RWPE2 (cell line): ENCODE results near the gene APLP2.

ENCODE experiments used
- ATAC-seq: fragments of 200-7000 bp; cut with Tn5 transposase; 3 replicates; pipeline ENCODE4 v1.9.1; 2021; ENCODE audit warnings: low read depth
- DNase-seq: peaks from one replicate; pipeline ENCODE4 v3.0.0-alpha.2; 2020; ENCODE audit warnings: low spot score
- H3K27ac ChIP-seq: fragments of 450-650 bp; 2 replicates; pipeline ENCODE4 v1.5.1; 2017; ENCODE audit warnings: mild to moderate bottlenecking; ENCODE audit not compliant: poor library complexity, severe bottlenecking
- H3K27me3 ChIP-seq: fragments of 250-450 bp; sonication (Bioruptor Pico); 2 replicates; pipeline ENCODE4 v1.5.1; 2021; ENCODE audit warnings: mild to moderate bottlenecking, moderate library complexity; ENCODE audit not compliant: insufficient read depth, poor library complexity, severe bottlenecking
- H3K36me3 ChIP-seq: fragments of 250-450 bp; sonication (Bioruptor Pico); 2 replicates; pipeline ENCODE4 v1.5.1; 2020; ENCODE audit warnings: low read depth, mild to moderate bottlenecking, moderate library complexity
- H3K4me1 ChIP-seq: fragments of 250-450 bp; sonication (Bioruptor Pico); 2 replicates; pipeline ENCODE4 v1.5.1; 2021; ENCODE audit warnings: mild to moderate bottlenecking, moderate library complexity; ENCODE audit not compliant: insufficient read depth, poor library complexity, severe bottlenecking
- H3K4me3 ChIP-seq: fragments of 250-450 bp; sonication (Bioruptor Pico); 2 replicates; pipeline ENCODE4 v1.5.1; 2021; ENCODE audit warnings: mild to moderate bottlenecking, moderate library complexity; ENCODE audit not compliant: severe bottlenecking
- H3K9me3 ChIP-seq: fragments of 250-450 bp; sonication (Bioruptor Pico); 2 replicates; pipeline ENCODE4 v1.5.1; 2021; ENCODE audit warnings: mild to moderate bottlenecking, moderate library complexity; ENCODE audit not compliant: severe bottlenecking
- TF ChIP-seq, protein P1 (sequence below): fragments of 450-650 bp; IDR thresholded peaks from one replicate; pipeline ENCODE4 v1.5.1; 2017; ENCODE audit warnings: mild to moderate bottlenecking, moderate library complexity; ENCODE audit not compliant: poor library complexity, severe bottlenecking

Gene APLP2

DNA sequence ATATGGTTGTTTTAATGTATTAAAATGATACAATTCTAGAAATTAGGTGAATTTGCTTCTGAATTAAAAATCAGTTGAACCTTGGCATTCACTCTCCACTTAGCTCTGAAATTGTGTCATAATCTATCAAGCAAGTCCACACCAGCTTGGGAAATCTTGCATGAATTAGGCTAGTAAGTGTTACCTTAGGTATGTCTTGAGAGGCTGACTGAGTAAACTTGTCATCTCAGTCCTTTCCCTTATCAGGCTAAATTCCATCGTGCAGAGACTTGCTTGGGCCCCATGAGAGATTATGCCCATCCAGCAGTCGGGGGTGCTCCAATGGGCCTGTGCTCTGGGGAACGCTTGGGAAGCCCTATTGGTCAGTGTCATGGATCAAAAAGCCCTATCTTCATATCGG is 55.9 kb downstream of the APLP2 start:
- H3K36me3 ChIP-seq, result peaks cover 90% of the 10 kb centered on the region
- ATAC-seq, result no peak

DNA sequence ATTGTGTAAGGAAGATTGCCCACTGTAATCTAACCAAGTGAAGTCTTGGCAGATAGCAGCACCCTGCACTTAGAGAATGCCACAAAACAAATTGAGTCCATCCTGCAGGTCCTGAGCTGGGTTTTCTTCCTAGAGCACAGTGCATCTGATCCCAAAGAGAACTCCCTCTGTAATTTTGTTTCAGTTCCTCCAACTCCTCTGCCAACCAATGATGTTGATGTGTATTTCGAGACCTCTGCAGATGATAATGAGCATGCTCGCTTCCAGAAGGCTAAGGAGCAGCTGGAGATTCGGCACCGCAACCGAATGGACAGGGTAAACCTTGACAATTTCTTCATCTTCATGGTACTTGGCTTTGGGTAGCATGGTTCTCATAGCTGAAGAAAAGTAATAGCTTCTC is 56.8 kb downstream of the APLP2 start:
- no peak for DNase-seq
- ATAC-seq, result no peak
- no peaks in the 10 kb centered on the region for H3K9me3 ChIP-seq
- H3K4me1 ChIP-seq, result peaks cover 13% of the 10 kb centered on the region
- no peaks in the 10 kb centered on the region for H3K27me3 ChIP-seq
- H3K4me3 ChIP-seq, result no peak overlapping the region
- H3K27ac ChIP-seq, result no peak overlapping the region
- TF ChIP-seq, protein P1, sequence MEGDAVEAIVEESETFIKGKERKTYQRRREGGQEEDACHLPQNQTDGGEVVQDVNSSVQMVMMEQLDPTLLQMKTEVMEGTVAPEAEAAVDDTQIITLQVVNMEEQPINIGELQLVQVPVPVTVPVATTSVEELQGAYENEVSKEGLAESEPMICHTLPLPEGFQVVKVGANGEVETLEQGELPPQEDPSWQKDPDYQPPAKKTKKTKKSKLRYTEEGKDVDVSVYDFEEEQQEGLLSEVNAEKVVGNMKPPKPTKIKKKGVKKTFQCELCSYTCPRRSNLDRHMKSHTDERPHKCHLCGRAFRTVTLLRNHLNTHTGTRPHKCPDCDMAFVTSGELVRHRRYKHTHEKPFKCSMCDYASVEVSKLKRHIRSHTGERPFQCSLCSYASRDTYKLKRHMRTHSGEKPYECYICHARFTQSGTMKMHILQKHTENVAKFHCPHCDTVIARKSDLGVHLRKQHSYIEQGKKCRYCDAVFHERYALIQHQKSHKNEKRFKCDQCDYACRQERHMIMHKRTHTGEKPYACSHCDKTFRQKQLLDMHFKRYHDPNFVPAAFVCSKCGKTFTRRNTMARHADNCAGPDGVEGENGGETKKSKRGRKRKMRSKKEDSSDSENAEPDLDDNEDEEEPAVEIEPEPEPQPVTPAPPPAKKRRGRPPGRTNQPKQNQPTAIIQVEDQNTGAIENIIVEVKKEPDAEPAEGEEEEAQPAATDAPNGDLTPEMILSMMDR, result no peak
- H3K36me3 ChIP-seq, result peaks cover 97% of the 10 kb centered on the region

More for the DNA sequence above, 55.9 kb downstream of the APLP2 start:
- DNase-seq, result no peak
- Histone ChIP-seq H3K9me3 (no peaks in the 10 kb centered on the region), H3K27ac (no peak overlapping the region), H3K4me3 (no peak overlapping the region), H3K27me3 (no peaks in the 10 kb centered on the region), H3K4me1 (peaks cover 13% of the 10 kb centered on the region)
- TF ChIP-seq, protein P1, result no peak

DNA sequence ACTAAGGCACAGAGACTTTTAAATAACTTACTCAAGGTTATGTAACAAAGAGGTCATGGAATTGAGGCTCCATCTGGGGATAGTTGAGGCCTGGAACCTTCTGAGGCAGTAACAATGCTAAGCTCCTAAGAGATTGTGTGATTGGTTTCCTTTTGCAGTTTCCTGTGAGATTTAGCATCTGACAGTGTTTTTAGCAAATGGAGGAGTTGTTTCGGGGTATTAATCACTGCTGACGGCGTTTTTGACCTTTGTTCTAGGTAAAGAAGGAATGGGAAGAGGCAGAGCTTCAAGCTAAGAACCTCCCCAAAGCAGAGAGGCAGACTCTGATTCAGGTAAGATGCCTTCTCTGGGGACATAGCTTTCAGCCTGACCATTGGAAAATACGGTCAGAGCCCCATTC is 57.8 kb downstream of the APLP2 start:
- no peak for ATAC-seq
- no peak for DNase-seq
- Histone ChIP-seq H3K4me1 (peaks cover 13% of the 10 kb centered on the region), H3K9me3 (no peaks in the 10 kb centered on the region), H3K36me3 (peaks cover 96% of the 10 kb centered on the region), H3K27me3 (no peaks in the 10 kb centered on the region), H3K4me3 (no peak overlapping the region), H3K27ac (no peak overlapping the region)
- TF ChIP-seq, protein P1, result no peak

DNA sequence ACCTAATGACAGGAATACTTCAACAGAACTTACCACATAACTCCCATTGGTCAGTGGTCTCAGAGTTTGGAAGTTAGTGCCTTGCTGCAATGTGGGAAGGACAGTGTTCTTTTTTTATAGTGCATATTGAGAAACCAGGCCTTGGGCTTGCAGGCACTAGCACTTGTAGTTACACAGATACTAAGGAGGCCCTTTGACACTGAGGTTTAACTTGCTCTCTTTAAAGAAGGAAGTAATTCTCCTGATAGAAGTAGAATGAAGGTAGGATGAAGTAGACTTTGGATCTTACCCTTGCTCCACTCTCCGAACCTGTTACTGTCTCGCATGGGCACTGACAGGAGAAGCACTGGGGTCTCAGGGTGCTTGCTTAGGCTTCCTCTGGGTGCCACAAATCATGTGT is 58.9 kb downstream of the APLP2 start:
- no peak for DNase-seq
- TF ChIP-seq, protein P1, result no peak
- Histone ChIP-seq H3K4me3 (no peak overlapping the region), H3K27me3 (no peaks in the 10 kb centered on the region), H3K36me3 (peaks cover 96% of the 10 kb centered on the region), H3K27ac (no peak overlapping the region), H3K4me1 (peaks cover 13% of the 10 kb centered on the region), H3K9me3 (no peaks in the 10 kb centered on the region)
- no peak for ATAC-seq

DNA sequence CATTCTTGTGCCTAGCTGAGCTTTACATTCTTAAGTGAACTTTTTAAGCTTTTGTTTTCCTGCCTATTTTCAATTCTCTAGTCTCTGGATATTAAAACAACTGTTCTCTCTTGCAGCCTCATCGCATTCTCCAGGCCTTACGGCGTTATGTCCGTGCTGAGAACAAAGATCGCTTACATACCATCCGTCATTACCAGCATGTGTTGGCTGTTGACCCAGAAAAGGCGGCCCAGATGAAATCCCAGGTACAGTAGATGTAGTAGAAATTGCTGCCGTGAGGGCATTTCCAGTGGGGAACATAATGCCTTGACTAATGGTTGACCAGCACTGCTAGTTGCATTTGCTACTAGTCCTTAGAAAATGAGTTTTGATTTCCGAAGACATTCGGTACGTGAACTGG is 60.2 kb downstream of the APLP2 start:
- DNase-seq (no peak), ATAC-seq (no peak)
- peaks cover 98% of the 10 kb centered on the region for H3K36me3 ChIP-seq

More for the DNA sequence above, 60.2 kb downstream of the APLP2 start:
- TF ChIP-seq, protein P1, result no peak
- no peak overlapping the region for H3K4me3 ChIP-seq
- H3K27ac ChIP-seq, result no peak overlapping the region
- H3K9me3 ChIP-seq, result no peaks in the 10 kb centered on the region
- no peaks in the 10 kb centered on the region for H3K4me1 ChIP-seq
- no peaks in the 10 kb centered on the region for H3K27me3 ChIP-seq
